Left ventricle myocardium superior (tissue), 1 donor: ENCODE results near the gene QDPR. TPM values are rescaled to one million over a fixed set of nuclear protein-coding genes. Genes with fewer than 3 reads are reported as not detected.
"Not testable (repeated sequence)": the region's sequence is repeated elsewhere in the genome, so short reads cannot be mapped to it uniquely, and the experiment has no call there.

Experiments
- ATAC-seq: fragments of 200-7000 bp; cut with Tn5 transposase; one replicate; pipeline ENCODE4 v1.9.1; 2020; ENCODE audit warnings: mild to moderate bottlenecking, moderate library complexity
- DNase-seq: peaks from one replicate; pipeline ENCODE4 v3.0.0-alpha.2; 2020
- intact Hi-C: fragments of 100-400 bp; cut with micrococcal nuclease; formaldehyde crosslinking; loops from one replicate; pipeline ENCODE4 v1.11.0; 2022
- long read RNA-seq: library from polyadenylated mRNA; unstranded; transcript quantifications from one replicate; pipeline ENCODE4 v2.0.0, GENCODE V29; 2021
- total RNA-seq: library from RNA; stranded (reverse); fragmentation: NEBNext Ultra II Directional; extraction: Animal tissue kit (Norgen Biotek cat#: 25700); gene quantifications from one replicate; pipeline ENCODE4 v1.2.1, GENCODE V29; 2021
- donor health status: DM: no; HTN: yes; CAD: no; lungs with severe emphysema.

The QDPR gene
- total RNA-seq = 53.6 TPM
- long read RNA-seq, transcript QDPR-201 (7 exons, 1,648 nt) = major isoform, 140 of 159 reads
- long read RNA-seq, transcript QDPR-205 (6 exons, 1,374 nt) = minor isoform, 6 of 159 reads
- long read RNA-seq, partial matches to known transcripts = 3 of 159 reads
- long read RNA-seq, other reads (novel, unspliced or antisense) = 6 of 159 reads

GRCh38 chr4:17511950-17512795, at the start of gene QDPR:
Gene QDPR, minus strand, starts transcription at chr4:17512090. Its CDS starts 36 bp downstream, at chr4:17512054.
- peak; percentile 93 for DNase-seq
- intact Hi-C loops = no loop called here
- peak; percentile 97 for ATAC-seq

DNA sequence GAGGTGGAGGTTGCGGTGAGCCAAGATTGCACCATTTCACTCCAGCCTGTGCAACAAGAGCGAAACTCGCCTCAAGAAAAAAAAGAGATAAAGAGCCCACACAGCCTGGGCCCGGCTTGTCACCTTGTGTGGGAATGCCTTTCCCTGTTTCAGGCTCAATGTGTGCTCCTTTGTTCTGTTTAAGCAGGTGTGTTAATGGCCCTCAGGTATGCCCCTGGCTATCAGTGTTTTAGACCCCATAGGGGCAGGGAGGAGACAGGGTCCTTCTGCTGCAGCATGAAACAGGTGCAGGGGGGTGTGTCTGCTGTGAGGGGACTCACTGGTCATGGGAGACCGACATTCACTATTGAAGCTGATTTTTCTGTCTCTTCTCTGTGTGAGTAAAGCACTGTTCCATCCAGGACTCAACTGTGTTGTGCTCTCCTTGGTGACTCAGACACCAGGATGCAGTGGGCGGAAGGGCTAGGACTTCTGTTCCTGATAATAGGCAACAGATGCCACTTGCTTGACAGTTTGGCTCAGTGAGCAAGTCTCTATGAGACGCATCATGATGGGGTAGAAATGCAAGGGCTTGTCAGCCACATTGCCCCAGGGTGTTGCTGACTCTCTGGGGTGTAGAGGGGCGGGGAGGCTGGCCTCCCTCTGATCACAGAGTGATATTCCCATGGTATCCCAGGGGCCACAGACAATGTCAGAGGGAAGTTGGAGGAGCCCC, 49.5 kb upstream of the QDPR start:
- no peak for DNase-seq
- intact Hi-C loops = no loop called here
- no peak for ATAC-seq

DNA sequence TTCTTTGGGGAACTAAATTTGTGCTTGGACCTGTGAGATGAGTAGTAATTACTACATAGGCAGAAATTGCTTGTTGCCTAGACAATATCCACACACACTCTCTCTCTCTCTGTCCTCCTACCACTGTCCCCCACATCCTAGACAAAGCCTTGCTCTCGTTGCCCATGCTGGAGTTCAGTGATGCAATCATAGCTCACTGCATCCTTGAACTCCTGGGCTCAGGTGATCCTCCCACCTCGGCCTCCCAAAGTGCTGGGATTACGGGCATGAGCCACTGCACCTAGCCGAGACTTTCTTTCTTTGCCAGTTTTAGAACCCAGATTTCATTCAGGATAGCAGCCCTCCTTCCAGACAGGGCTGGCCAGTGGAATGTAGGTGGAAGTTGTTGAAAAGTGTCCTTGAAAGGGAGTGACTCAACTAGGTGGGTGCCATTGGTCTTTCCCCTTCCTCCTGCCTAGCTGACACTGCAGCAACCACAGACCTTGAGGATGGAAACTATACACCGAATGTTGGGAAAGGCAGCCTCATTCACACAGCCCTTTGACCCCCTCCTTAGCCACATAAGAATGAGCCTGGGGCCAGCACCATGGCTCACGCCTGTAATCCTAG, 48.3 kb upstream of the QDPR start:
- intact Hi-C loops = no loop called here
- ATAC-seq (no peak), DNase-seq (no peak)

GRCh38 chr4:17559709-17560048, 47.8 kb upstream of the QDPR start:
- no peak for DNase-seq
- intact Hi-C loops = loop anchor here (5.0 kb wide), 1 partner anchor 423 kb away; no protein-coding TSS in a partner anchor
- ATAC-seq = no peak

- intact Hi-C loops = loop anchor here (5.0 kb wide), 1 partner anchor 423 kb away; no protein-coding TSS in a partner anchor
- DNase-seq = no peak
- ATAC-seq = no peak
Observed at GRCh38 chr4:17558941-17559708, 47.2 kb upstream of the QDPR start.

- DNase-seq (no peak), ATAC-seq (no peak)
- intact Hi-C loops = loop anchor here (5.0 kb wide), 1 partner anchor 424 kb away; no protein-coding TSS in a partner anchor
Observed at GRCh38 chr4:17557880-17558279, 46.0 kb upstream of the QDPR start.

GRCh38 chr4:17556498-17556897, 44.6 kb upstream of the QDPR start:
- no peak for DNase-seq
- intact Hi-C loops = loop anchor here (5.0 kb wide), 1 partner anchor 426 kb away; no protein-coding TSS in a partner anchor
- no peak for ATAC-seq

DNA sequence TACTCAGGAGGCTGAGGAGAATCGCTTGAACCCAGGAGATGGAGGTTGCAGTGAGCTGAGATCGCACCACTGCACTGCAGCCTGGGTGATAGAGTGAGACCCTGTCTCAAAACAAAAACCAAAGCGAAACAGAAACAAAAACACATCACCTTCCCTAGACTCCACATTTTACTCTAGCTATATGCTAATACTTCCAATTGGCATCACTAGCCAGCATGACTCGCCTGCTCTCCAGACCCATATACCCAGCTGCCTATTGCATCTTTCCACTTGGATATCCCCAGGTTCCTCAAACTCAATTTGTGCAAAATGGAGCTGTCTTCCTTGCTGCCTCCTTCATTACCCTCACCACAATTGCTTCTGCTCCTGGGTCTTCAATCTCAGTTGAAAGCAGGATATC, 42.7 kb upstream of the QDPR start:
- intact Hi-C loops = no loop called here
- no peak for ATAC-seq
- no peak for DNase-seq

DNA sequence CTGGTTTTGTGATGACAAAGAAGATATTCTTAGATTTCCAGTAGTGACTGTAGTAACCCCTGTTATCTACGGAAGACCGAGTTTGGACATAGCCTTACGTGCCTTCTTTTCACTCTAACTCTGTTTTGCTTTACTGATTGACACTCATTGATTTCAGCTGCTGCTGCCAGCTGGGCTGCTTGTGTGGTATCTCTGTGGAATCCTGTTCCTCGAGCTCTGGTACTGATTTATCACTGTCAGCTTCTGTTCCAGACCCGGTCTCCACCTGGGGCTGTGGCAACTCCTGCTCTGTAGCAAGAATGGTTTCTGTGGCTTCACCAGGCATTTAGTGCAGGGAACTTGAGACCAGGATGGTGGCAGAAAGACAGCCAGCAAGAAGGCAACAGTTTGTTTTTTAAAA, 40.5 kb upstream of the QDPR start:
- intact Hi-C loops = no loop called here
- no peak for ATAC-seq
- no peak for DNase-seq

- no peak for DNase-seq
- intact Hi-C loops = no loop called here
- no peak for ATAC-seq
Observed at GRCh38 chr4:17550549-17550948, 38.7 kb upstream of the QDPR start.

DNA sequence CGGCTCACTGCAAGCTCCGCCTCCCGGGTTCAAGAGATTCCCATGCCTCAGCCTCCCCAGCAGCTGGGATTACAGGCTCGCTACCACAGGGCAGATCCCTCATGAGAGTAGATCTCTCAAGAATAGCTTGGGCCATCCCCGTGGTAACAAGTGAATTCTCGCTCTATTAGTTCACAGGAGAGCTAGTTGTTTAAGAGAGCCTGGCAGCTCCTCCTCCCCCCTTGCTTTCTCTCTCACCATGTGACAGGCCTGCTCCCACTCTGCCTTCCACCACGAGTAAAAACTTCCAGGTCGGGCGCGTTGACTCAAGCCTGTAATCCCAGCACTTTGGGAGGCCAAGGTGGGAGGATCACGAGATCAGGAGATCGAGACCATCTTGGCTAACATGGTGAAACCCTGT, 34.8 kb upstream of the QDPR start:
- intact Hi-C loops = loop anchor here (5.0 to 10.0 kb wide), 2 partner anchors 91 to 258 kb away; no protein-coding TSS in a partner anchor
- ATAC-seq (no peak), DNase-seq (no peak)

- ATAC-seq (no peak), DNase-seq (no peak)
- intact Hi-C loops = loop anchor here (5.0 to 10.0 kb wide), 2 partner anchors 91 to 259 kb away; no protein-coding TSS in a partner anchor
Observed at GRCh38 chr4:17546222-17546621, 34.3 kb upstream of the QDPR start.

GRCh38 chr4:17545374-17546140, 33.7 kb upstream of the QDPR start:
- DNase-seq (no peak), ATAC-seq (no peak)
- intact Hi-C loops = loop anchor here (5.0 to 10.0 kb wide), 2 partner anchors 92 to 259 kb away; no protein-coding TSS in a partner anchor

DNA sequence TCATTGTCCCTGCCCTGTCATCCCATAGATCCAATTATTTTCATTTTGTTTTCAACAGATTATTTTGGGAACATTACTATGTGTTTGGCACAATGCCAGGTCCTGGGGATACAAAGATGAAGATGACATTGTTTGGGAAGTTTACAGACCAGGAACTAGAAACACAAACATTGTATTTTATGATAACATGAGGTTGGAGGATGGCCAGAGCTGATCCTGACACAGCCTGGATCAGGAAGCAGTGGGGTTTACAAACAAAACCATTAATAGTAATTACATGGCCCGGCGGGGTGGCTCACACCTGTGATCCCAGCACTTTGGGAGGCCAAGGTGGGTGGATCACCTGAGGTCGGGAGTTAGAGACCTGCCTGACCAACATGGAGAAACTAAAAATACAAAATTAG, 32.9 kb upstream of the QDPR start:
- intact Hi-C loops = loop anchor here (5.0 to 10.0 kb wide), 2 partner anchors 92 to 260 kb away; no protein-coding TSS in a partner anchor
- DNase-seq (no peak), ATAC-seq (no peak)

DNA sequence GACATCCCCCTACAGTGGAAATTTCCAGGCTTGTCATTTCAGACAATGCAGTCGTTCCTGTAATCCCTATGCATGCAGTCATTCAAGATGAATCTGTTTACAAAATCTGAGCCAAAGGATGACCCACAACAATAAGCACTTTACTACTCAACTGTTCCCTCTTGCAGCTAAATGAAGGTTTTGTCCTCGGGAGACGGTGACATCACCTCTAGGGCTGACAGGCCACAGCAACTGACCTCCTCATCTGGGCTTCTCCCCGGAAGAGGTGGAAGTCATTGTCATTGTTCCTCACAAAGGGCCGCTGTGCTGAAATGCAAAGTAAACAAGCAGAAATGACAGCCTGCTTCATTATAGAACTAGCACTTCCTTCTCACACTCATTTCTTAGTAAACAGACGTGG, 32.3 kb upstream of the QDPR start:
- no peak for DNase-seq
- ATAC-seq = no peak
- intact Hi-C loops = loop anchor here (10.0 kb wide), 1 partner anchor 261 kb away; no protein-coding TSS in a partner anchor

- DNase-seq, intact Hi-C loops, ATAC-seq: not testable (repeated sequence)
Observed at GRCh38 chr4:17537060-17537459, 25.2 kb upstream of the QDPR start.

- no peak for ATAC-seq
- DNase-seq = no peak
- intact Hi-C loops = no loop called here
Observed at GRCh38 chr4:17535906-17536305, 24.0 kb upstream of the QDPR start.

DNA sequence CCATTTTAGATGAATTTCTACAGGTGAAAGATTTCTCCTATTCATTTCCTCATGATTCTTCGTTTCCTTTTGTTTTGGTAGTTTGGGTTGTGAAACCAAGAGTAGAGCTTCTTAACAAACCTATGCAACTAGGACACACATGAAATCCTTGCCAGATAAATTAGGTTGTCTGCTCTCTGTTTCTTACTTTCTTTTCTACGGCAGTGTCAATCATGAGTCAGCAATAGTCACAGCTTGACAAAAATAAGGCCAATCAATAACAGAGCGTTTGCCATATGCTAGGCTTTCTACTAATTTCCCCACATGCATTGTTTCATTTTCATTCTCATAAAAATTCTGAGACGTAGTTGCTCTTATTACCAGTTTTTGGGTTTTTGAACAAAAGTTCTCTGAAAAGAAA, 23.4 kb upstream of the QDPR start:
- intact Hi-C loops = no loop called here
- DNase-seq (no peak), ATAC-seq (no peak)
